ENCODE data around the gene DAAM1.

DAAM1 gene

GRCh38 chr14:59280961-59281360 lies 92.5 kb downstream of the DAAM1 start:
- CTCF ChIA-PET: no interaction called here
- DNase-seq (ENCODE audit: low read depth, low spot score): no peak
- H3K4me3 ChIP-seq (ENCODE audit: low read depth, low read length): no peak overlapping the region
- no peak for TF ChIP-seq CTCF (IDR thresholded peaks at IDR 0.05; ENCODE audit: insufficient read depth, low read length, missing control alignments)
- POLR2A ChIA-PET: no interaction called here

GRCh38 chr14:59281609-59282377 lies 93.3 kb downstream of the DAAM1 start:
- TF ChIP-seq CTCF (IDR thresholded peaks at IDR 0.05; ENCODE audit: insufficient read depth, low read length, missing control alignments): no peak
- ChIA-PET POLR2A (no interaction called here), CTCF (interaction anchor here (1.0 kb wide), 1 partner anchor 37 kb away, joined by 3 read pairs; no protein-coding TSS in a partner anchor)
- H3K4me3 ChIP-seq (ENCODE audit: low read depth, low read length): no peak overlapping the region
- no peak for DNase-seq (ENCODE audit: low read depth, low spot score)

GRCh38 chr14:59282378-59282765 lies 93.9 kb downstream of the DAAM1 start:
- ChIA-PET POLR2A (no interaction called here), CTCF (interaction anchor here (1.0 kb wide), 1 partner anchor 36 kb away, joined by 3 read pairs; no protein-coding TSS in a partner anchor)
- no peak overlapping the region for H3K4me3 ChIP-seq (ENCODE audit: low read depth, low read length)
- TF ChIP-seq CTCF (IDR thresholded peaks at IDR 0.05; ENCODE audit: insufficient read depth, low read length, missing control alignments): no peak
- no peak for DNase-seq (ENCODE audit: low read depth, low spot score)

DNA sequence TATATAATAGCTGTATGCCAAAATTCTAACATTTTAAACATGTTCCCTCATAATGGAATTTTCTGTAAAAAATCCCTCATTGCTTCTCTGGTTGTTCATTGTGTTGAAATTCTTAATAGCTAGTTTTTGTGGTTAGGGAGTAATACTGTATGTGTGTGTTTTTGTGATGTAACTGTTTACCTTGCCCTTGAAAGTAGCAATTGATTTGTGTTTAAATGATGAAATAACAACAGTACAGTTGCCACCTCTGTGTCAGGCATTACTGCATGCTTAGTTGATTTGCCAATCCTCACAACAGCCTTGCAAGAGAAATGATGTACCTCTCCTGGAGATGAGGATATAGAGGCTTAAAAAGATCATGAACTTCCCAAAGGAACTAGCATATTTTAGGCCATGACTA lies 94.9 kb downstream of the DAAM1 start:
- POLR2A ChIA-PET: no interaction called here
- no peak overlapping the region for H3K4me3 ChIP-seq (ENCODE audit: low read depth, low read length)
- CTCF ChIA-PET: no interaction called here
- DNase-seq (ENCODE audit: low read depth, low spot score): no peak
- TF ChIP-seq CTCF (IDR thresholded peaks at IDR 0.05; ENCODE audit: insufficient read depth, low read length, missing control alignments): no peak

DNA sequence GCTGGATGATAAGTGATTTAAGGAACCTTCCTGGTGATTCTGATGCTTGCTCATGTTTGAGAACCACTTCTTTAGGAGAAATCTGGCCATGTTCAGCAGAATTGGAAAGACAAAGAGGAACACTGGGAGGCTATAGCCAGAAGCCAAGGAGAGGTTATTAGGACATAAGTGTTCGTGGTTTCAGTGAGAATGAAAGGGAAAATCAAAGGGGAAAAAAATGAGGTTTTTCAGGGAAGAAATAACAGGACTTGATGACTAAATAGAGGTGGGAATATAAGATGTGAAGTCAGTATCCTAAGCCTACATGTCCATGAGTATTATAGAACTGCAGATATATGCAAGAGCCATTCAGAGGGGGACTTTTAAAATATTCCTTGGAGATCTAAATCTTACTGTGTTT lies 95.6 kb downstream of the DAAM1 start:
- no peak for DNase-seq (ENCODE audit: low read depth, low spot score)
- ChIA-PET POLR2A (interaction anchor here (0.5 kb wide), 1 partner anchor 172 kb away, joined by 3 read pairs; no protein-coding TSS in a partner anchor), CTCF (no interaction called here)
- no peak for TF ChIP-seq CTCF (IDR thresholded peaks at IDR 0.05; ENCODE audit: insufficient read depth, low read length, missing control alignments)
- H3K4me3 ChIP-seq (ENCODE audit: low read depth, low read length): no peak overlapping the region

GRCh38 chr14:59292028-59292427 lies 103.6 kb downstream of the DAAM1 start:
- POLR2A ChIA-PET: no interaction called here
- no peak for DNase-seq (ENCODE audit: low read depth, low spot score)
- no peak for TF ChIP-seq CTCF (IDR thresholded peaks at IDR 0.05; ENCODE audit: insufficient read depth, low read length, missing control alignments)
- CTCF ChIA-PET: no interaction called here
- no peak overlapping the region for H3K4me3 ChIP-seq (ENCODE audit: low read depth, low read length)
